ENCODE measurements around the gene PHC2. TPM values are rescaled to one million over a fixed set of nuclear protein-coding genes. Genes with fewer than 3 reads are reported as not detected.

PHC2 gene
- polyA plus RNA-seq, 1 donor (not counting 4 experiments of a cell fraction or from before 2014, with no cell fraction given) = 51.7 TPM

DNA sequence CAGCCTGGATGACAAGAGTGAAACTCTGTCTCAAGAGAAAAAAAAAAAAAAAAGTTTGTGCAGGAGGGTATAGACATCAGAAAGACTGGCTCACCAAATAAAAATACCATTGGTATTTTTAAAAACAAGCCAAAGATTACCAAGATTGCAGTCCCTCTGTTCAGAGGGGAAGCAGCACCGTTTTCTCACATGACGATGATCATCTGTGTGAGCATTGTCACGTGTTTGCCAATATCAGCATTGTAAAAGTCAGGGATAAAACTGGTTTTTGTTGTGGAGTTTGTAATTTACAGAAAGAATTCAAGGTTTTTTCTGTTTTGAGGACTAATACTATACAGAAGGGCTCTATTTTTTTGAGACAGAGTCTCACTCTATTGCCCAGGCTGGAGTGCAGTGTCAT lies 148.1 kb downstream of the PHC2 start:
- H3K9me3 ChIP-seq (ENCODE audit: control insufficient read depth, low read depth, low read length) = no peaks in the 10 kb centered on the region
- FAIRE-seq (no peak), DNase-seq (ENCODE audit: low read depth, low spot score) (no peak)
- H3K4me3 ChIP-seq (ENCODE audit: control insufficient read depth in 2 of 3, extremely low read depth in 1 of 3, insufficient read depth in 2 of 3, low read depth in 1 of 3, low read length in 3 of 3) = no peak overlapping the region
- H3K36me3 ChIP-seq (ENCODE audit: control insufficient read depth in 2 of 2, extremely low read depth in 1 of 2, insufficient read depth in 2 of 2, low read length in 2 of 2) = peaks cover 0 to 2% of the 10 kb centered on the region in 2 experiments
- no peaks in the 10 kb centered on the region for H4K20me1 ChIP-seq (ENCODE audit: control insufficient read depth, extremely low read depth, insufficient read depth, low read length)
- H2AFZ ChIP-seq (ENCODE audit: control insufficient read depth, low read length) = no peak overlapping the region
- TF ChIP-seq EZH2 (IDR thresholded peaks at IDR 0.05; ENCODE audit: low read length) = no peak
- TF ChIP-seq, protein P1, sequence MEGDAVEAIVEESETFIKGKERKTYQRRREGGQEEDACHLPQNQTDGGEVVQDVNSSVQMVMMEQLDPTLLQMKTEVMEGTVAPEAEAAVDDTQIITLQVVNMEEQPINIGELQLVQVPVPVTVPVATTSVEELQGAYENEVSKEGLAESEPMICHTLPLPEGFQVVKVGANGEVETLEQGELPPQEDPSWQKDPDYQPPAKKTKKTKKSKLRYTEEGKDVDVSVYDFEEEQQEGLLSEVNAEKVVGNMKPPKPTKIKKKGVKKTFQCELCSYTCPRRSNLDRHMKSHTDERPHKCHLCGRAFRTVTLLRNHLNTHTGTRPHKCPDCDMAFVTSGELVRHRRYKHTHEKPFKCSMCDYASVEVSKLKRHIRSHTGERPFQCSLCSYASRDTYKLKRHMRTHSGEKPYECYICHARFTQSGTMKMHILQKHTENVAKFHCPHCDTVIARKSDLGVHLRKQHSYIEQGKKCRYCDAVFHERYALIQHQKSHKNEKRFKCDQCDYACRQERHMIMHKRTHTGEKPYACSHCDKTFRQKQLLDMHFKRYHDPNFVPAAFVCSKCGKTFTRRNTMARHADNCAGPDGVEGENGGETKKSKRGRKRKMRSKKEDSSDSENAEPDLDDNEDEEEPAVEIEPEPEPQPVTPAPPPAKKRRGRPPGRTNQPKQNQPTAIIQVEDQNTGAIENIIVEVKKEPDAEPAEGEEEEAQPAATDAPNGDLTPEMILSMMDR (optimal IDR thresholded peaks at IDR 0.05 in 1 of 3, IDR thresholded peaks at IDR 0.05 in 1 of 3, conservative IDR thresholded peaks at IDR 0.05 in 1 of 3; ENCODE audit: extremely low read depth in 1 of 3, insufficient read depth in 2 of 3, low read length in 3 of 3) = no peak
- no peak overlapping the region for H3K9ac ChIP-seq (ENCODE audit: control insufficient read depth, extremely low read depth, insufficient read depth, low read length)
- no peaks in the 10 kb centered on the region for H3K4me1 ChIP-seq (ENCODE audit: control insufficient read depth, extremely low read depth, insufficient read depth, low read length)
- no peaks in the 10 kb centered on the region for H3K9me1 ChIP-seq (ENCODE audit: control insufficient read depth, extremely low read depth, insufficient read depth, low read length)
- no peaks in the 10 kb centered on the region for H3K27me3 ChIP-seq (ENCODE audit: control insufficient read depth, extremely low read depth, insufficient read depth, low read length)
- dilution Hi-C loops (cut with MboI; ENCODE audit: extremely low pct_ligation_motif_present, low sequenced_read_pairs) = no loop called here
- H3K27ac ChIP-seq (ENCODE audit: control insufficient read depth, insufficient read depth, low read length) = no peak overlapping the region
- H3K4me2 ChIP-seq (ENCODE audit: control insufficient read depth, extremely low read depth, insufficient read depth, low read depth, low read length) = no peak overlapping the region
- H3K79me2 ChIP-seq (ENCODE audit: control insufficient read depth, insufficient read depth, low read length) = no peaks in the 10 kb centered on the region

DNA sequence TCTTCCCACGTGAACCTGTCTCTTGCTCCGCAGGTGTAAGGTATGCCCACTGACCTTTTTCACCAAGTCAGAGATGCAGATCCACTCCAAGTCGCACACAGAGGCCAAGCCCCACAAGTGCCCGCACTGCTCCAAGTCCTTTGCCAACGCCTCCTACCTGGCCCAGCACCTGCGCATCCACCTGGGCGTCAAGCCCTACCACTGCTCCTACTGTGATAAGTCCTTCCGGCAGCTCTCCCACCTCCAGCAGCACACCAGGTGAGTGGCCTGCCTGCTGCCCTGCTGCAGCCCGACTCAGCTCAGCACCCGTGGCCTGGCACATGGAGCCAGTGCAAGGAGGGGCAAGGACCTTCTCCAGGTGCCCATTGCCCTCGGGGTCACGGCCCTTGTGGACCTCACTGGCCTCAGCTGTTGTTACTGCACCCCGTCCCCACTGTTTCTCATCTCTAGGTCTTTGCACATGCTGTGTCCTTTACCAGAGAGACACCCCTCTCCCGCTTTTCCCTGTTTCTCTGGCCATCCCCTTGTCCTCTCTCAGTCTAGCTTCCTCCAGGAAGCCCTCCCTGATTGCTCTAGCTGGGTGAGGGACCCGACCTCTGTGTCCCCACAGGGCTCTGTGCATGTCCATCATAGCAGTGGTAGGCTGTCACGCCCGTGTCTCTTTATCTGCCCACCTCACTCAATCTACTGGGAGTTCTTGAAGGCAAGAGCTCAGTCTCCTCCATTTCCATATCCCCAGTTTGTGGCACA lies 149.2 kb downstream of the PHC2 start:
- Histone ChIP-seq H3K4me2 (ENCODE audit: control insufficient read depth, extremely low read depth, insufficient read depth, low read depth, low read length) (no peak overlapping the region), H3K9me3 (ENCODE audit: control insufficient read depth, low read depth, low read length) (no peaks in the 10 kb centered on the region), H3K9ac (ENCODE audit: control insufficient read depth, extremely low read depth, insufficient read depth, low read length) (no peak overlapping the region), H2AFZ (ENCODE audit: control insufficient read depth, low read length) (no peak overlapping the region), H3K36me3 (ENCODE audit: control insufficient read depth in 2 of 2, extremely low read depth in 1 of 2, insufficient read depth in 2 of 2, low read length in 2 of 2) (peaks cover 0 to 4% of the 10 kb centered on the region in 2 experiments), H3K27me3 (ENCODE audit: control insufficient read depth, extremely low read depth, insufficient read depth, low read length) (no peaks in the 10 kb centered on the region), H4K20me1 (ENCODE audit: control insufficient read depth, extremely low read depth, insufficient read depth, low read length) (no peaks in the 10 kb centered on the region), H3K27ac (ENCODE audit: control insufficient read depth, insufficient read depth, low read length) (no peak overlapping the region), H3K4me3 (ENCODE audit: control insufficient read depth in 2 of 3, extremely low read depth in 1 of 3, insufficient read depth in 2 of 3, low read depth in 1 of 3, low read length in 3 of 3) (no peak overlapping the region), H3K4me1 (ENCODE audit: control insufficient read depth, extremely low read depth, insufficient read depth, low read length) (no peaks in the 10 kb centered on the region), H3K79me2 (ENCODE audit: control insufficient read depth, insufficient read depth, low read length) (no peaks in the 10 kb centered on the region), H3K9me1 (ENCODE audit: control insufficient read depth, extremely low read depth, insufficient read depth, low read length) (no peaks in the 10 kb centered on the region)
- DNase-seq (ENCODE audit: low read depth, low spot score) = no peak
- dilution Hi-C loops (cut with MboI; ENCODE audit: extremely low pct_ligation_motif_present, low sequenced_read_pairs) = no loop called here
- FAIRE-seq = no peak
- TF ChIP-seq, protein P1 (optimal IDR thresholded peaks at IDR 0.05 in 1 of 3, IDR thresholded peaks at IDR 0.05 in 1 of 3, conservative IDR thresholded peaks at IDR 0.05 in 1 of 3; ENCODE audit: extremely low read depth in 1 of 3, insufficient read depth in 2 of 3, low read length in 3 of 3) = no peak
- TF ChIP-seq EZH2 (IDR thresholded peaks at IDR 0.05; ENCODE audit: low read length) = no peak
